Lung (tissue), 12 donors: ENCODE data around the gene PRDM4. TPM values are rescaled to one million over a fixed set of nuclear protein-coding genes. Genes with fewer than 3 reads are reported as not detected.

Experiments
- ATAC-seq: fragments of 200-7000 bp; cut with Tn5 transposase; one replicate; pipeline ENCODE4 v1.9.1; 2020; ENCODE audit warnings: moderate number of reproducible peaks; ENCODE audit not compliant: insufficient read depth, low FRiP score
- DNase-seq, 3 donors: peaks; one replicate each; pipeline ENCODE4 v3.0.0-alpha.2; 2013 to 2017
- H3K27ac ChIP-seq, 2 donors: one replicate each; pipeline ENCODE4 v1.5.1; 2013; ENCODE audit warnings: mild to moderate bottlenecking in 2 of 2, moderate library complexity in 2 of 2, control low read depth in 1 of 2, inconsistent platforms in 1 of 2, low read depth in 1 of 2, low read length in 1 of 2
- H3K27me3 ChIP-seq, 3 donors: one replicate each; pipeline ENCODE4 v1.5.1; 2013; ENCODE audit warnings: low read length in 2 of 3; ENCODE audit not compliant: control insufficient read depth in 3 of 3, insufficient read depth in 3 of 3
- H3K36me3 ChIP-seq, 4 donors: one replicate each; pipeline ENCODE4 v1.5.1; 2013; ENCODE audit warnings: low read length in 4 of 4, mild to moderate bottlenecking in 1 of 4, moderate library complexity in 1 of 4; ENCODE audit not compliant: control insufficient read depth in 4 of 4, insufficient read depth in 4 of 4
- H3K4me1 ChIP-seq, 5 donors: one replicate each; pipeline ENCODE4 v1.5.1; 2013; ENCODE audit warnings: low read length in 5 of 5, mild to moderate bottlenecking in 2 of 5, moderate library complexity in 1 of 5; ENCODE audit not compliant: control insufficient read depth in 5 of 5, insufficient read depth in 5 of 5
- H3K4me3 ChIP-seq: one replicate; pipeline ENCODE4 v1.5.1; 2013; ENCODE audit warnings: mild to moderate bottlenecking, control low read depth, moderate library complexity
- H3K9ac ChIP-seq, 2 donors: one replicate each; pipeline ENCODE4 v1.5.1; 2013; ENCODE audit warnings: low read length in 2 of 2, control low read depth in 1 of 2; ENCODE audit not compliant: insufficient read depth in 1 of 2
- H3K9me3 ChIP-seq, 4 donors: one replicate each; pipeline ENCODE4 v1.5.1; 2013; ENCODE audit warnings: low read length in 3 of 4, mild to moderate bottlenecking in 1 of 4, moderate library complexity in 1 of 4; ENCODE audit not compliant: control insufficient read depth in 4 of 4, insufficient read depth in 3 of 4
- CTCF ChIP-seq: IDR thresholded peaks from 2 replicates; pipeline ENCODE4 v1.5.1; 2012; ENCODE audit warnings: mild to moderate bottlenecking; ENCODE audit errors: control extremely low read depth, extremely low read depth
- WGBS, 2 donors: extraction: QIAGEN DNeasy Blood & Tissue Kit; methylation state at CpG; one replicate each; pipeline ENCODE4 v1.1.7; 2013; 5-methylcytosine and 5-hydroxymethylcytosine counted together
- polyA plus RNA-seq, 2 donors: library from polyadenylated mRNA; stranded (reverse); fragments of 200-250 nt; gene quantifications; one replicate each; pipeline ENCODE4 v1.2.1, GENCODE V29; 2013
- total RNA-seq, 2 donors: library from RNA; depleted of rRNA in 1 of 2; stranded (reverse); fragments of >200 nt in 1 of 2; gene quantifications; one replicate each; pipeline ENCODE4 v1.2.1, GENCODE V29; 2014 to 2021
- donor health status: control.
- donor health status: control.
- donor health status: Bipolar disorder and iron deficiency.
- donor health status: healthy.
- donor health status: DM: yes; HTN: yes; CAD: no.

PRDM4 gene
- total and polyA plus RNA-seq, 4 donors, result 7.3 to 33.5 (median 20.5) TPM

- no peaks in the 10 kb centered on the region for H3K27me3 ChIP-seq
- H3K27ac ChIP-seq, result no peak overlapping the region
- no peaks in the 10 kb centered on the region for H3K36me3 ChIP-seq
- DNase-seq, result no peak
- ATAC-seq, result no peak
- no peak overlapping the region for H3K9ac ChIP-seq
- no peaks in the 10 kb centered on the region for H3K9me3 ChIP-seq
- peaks cover 0 to 7% (median 3%) of the 10 kb centered on the region in 5 donors for H3K4me1 ChIP-seq
- WGBS, 2 donors, result 81 to 90% methylated on average over 1 of the region's 1 CpG
- TF ChIP-seq CTCF, result no peak
- H3K4me3 ChIP-seq, result no peak overlapping the region
Observed at GRCh38 chr12:107765316-107765715, 4.4 kb upstream of the PRDM4 start.

GRCh38 chr12:107764626-107765025 is 3.7 kb upstream of the PRDM4 start:
- WGBS, 2 donors, result 69 to 74% methylated on average over 4 of the region's 4 CpGs
- no peak for DNase-seq

GRCh38 chr12:107762874-107763273 is 1.9 kb upstream of the PRDM4 start:
- Histone ChIP-seq H3K27ac (no peak overlapping the region), H3K4me3 (no peak overlapping the region), H3K27me3 (no peaks in the 10 kb centered on the region), H3K4me1 (peaks cover 3 to 23% (median 8%) of the 10 kb centered on the region in 5 donors), H3K9me3 (no peaks in the 10 kb centered on the region), H3K9ac (no peak overlapping the region), H3K36me3 (peaks cover 0 to 5% (median 0%) of the 10 kb centered on the region in 4 donors)
- DNase-seq (no peak), ATAC-seq (no peak)
- 89 to 92% methylated on average over 1 of the region's 1 CpG for WGBS, 2 donors
- no peak for TF ChIP-seq CTCF

More at GRCh38 chr12:107764626-107765025, 3.7 kb upstream of the PRDM4 start:
- Histone ChIP-seq H3K4me3 (no peak overlapping the region), H3K27ac (no peak overlapping the region), H3K27me3 (no peaks in the 10 kb centered on the region), H3K9me3 (no peaks in the 10 kb centered on the region), H3K4me1 (peaks cover 0 to 13% (median 5%) of the 10 kb centered on the region in 5 donors), H3K9ac (no peak overlapping the region), H3K36me3 (no peaks in the 10 kb centered on the region)
- no peak for TF ChIP-seq CTCF
- ATAC-seq, result no peak

GRCh38 chr12:107761502-107761904 is 566 bp upstream of the PRDM4 start:
- 2 to 3% methylated on average over 12 of the region's 12 CpGs for WGBS, 2 donors

More at GRCh38 chr12:107761502-107761904, 566 bp upstream of the PRDM4 start:
- TF ChIP-seq CTCF, result no peak
- Histone ChIP-seq H3K36me3 (peaks cover 2 to 11% (median 4%) of the 10 kb centered on the region in 4 donors), H3K9me3 (no peaks in the 10 kb centered on the region), H3K4me1 (peaks cover 3 to 23% (median 12%) of the 10 kb centered on the region in 5 donors), H3K27ac (peak overlapping the region; percentile 36 to 82), H3K9ac (peak overlapping the region; percentile 75 to 91), H3K4me3 (peak overlapping the region; percentile 27), H3K27me3 (no peaks in the 10 kb centered on the region)
- ATAC-seq (peak; percentile 2), DNase-seq (no peak)
